GM21576 (cell line): Measurements from ENCODE around the gene SGK2.

Source experiments
- ATAC-seq: cut with Tn5 transposase; IDR thresholded peaks from one replicate; pipeline ENCODE4 v1.9.1; 2021; ENCODE audit warnings: mild to moderate bottlenecking, moderate library complexity; ENCODE audit not compliant: unreplicated experiment

Gene SGK2

DNA sequence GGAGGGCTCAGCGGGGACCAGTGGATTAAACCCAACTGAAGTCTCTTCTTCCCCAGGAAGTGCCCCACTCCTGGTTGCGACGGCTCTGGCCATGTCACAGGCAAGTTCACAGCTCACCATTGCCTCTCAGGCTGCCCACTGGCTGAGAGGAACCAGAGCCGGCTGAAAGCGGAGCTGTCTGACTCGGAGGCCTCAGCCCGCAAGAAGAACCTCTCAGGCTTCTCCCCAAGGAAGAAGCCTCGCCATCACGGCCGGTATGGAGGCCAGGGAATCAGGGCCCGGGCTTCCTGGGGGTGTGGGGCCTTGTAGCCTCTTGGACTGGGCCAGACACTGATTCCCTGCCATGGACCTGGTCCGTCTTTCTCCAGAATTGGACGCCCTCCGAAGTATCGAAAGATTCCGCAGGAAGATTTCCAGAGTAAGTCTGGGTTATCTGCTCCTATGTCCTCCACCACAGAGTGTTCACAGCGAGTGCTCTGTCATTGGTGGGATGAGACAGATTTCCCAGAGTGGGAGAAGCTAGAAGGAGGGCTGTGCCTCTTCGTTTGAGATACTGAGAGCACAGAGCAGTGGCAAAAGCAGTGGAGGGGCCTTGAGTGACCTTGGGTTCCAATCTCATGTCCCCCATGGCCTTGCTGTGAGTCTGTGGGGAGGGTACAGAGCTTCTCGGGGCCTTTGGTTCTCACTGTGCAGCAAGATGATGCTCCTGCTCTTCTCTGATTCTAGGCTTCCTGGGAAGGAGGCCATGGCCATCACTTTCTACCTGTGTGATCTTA is 22.6 kb upstream of the SGK2 start:
- no peak for ATAC-seq

DNA sequence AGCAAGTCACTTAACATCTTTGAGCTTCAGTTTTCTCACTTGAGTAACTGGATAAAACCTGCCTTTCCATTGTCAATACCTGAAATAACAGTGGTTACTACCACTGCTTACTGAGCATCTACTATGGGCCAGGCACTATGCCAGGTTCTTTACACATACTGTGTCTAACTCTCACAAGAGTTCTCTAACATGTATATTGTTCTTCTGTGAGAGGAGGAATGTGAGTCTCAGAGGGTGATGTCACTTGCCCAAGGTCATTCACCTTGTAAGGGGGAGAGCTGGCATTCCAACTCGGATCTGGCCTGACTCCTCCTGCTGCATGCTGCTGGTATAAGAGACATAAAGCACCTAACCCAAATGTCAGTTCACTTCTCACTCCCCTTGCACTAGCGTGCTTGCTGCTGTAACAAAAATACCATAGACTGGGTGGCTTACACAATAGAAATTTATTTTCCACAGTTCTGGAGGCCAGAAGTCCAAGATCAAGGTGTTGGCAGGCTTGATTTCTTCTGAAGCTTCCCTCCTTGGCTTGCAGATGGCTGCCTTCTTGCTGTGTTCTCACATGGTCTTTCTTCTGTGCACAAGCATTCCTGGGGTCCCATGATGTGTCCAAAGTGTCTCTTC is 21.9 kb upstream of the SGK2 start:
- ATAC-seq, result no peak

GRCh38 chr20:43537921-43538877 is 20.6 kb upstream of the SGK2 start:
- no peak for ATAC-seq

DNA sequence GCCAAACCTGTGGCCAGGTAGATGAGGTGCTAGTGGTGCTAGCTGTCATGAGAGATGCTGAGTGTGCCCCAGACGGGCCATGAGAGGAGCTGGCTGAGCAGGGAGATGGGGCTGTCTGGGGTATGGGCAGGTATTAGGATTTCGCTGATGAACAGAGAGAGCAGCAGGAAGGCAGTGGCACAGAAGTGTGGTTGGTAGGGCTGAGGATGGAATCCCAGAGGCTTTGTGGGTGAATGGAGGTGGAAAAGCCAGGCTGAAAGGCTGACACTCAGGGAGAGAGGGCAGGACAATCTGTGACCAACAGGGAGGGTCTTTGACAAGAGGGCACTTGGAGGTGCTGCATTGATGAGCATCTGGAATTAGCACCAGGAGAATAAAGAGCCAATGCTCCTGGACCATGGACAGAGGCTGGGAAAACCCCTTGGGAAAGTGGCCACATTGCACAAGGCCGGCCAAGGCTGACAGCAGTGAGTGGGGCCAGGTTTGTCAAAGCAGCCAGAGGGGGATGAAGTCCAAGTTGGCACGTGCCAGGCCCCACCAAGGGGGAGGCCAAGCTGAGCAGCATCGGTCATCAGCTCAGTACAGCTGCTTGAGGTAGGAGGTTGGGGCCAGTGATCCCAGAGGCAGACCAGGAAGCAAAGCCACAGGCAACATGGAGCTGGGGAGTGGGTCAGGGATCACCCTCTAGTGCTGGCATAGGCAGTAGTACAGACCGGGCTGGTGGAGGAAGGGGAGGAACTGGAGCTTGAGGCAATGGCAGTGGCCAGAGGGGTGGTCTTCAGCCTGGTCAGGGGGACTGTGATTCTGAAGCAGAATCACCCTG is 19.7 kb upstream of the SGK2 start:
- ATAC-seq, result no peak

DNA sequence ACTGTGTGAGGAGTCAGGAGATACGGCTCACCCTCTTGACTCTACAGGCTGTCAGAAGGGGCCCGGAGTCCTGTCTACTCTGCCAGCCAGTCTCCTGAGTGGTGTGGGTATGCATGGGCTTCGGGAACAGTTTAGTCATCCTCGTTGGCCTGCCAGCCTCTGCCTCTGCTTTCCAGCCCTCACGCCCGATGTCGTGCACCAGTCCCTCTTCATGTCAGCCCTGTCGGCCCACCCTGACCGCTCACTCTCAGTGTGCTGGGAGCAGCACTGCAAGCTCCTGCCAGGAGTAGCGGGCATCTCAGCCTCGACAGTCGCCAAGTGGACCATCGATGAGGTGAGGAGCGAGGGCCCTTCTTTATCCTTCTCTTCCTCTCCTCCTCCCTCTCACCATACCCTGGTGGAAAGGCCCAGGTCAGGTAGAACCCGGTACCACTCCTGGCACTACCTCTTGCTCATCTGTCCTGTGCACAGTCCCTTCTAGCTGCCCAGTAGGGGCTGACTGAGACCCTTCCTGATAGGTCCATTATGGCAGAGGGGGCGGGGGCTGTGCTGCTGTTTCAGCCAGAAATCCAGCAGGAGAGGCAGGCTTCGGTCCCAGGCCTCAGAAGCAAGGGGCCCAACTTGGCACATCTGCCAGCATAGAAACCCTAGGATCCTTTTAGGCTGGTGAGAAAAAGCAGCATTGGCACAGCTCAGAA is 18.7 kb upstream of the SGK2 start:
- no peak for ATAC-seq

DNA sequence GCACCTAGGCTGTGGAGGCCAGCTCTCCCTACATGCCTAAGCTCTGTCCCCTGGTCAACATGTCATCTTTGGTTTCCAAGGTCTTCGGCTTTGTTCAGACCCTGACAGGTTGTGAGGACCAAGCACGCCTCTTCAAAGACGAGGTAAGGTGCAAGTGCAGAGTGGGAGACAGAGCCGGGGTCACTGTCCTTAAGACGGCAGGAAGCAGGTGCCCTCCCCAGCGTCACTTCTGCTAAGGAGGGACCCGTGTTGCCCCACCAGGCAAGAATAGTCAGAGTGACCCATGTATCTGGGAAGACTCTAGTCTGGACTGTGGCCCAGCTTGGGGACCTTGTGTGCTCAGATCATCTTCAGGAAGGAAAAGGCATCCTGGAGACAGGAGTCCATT is 18.2 kb upstream of the SGK2 start:
- no peak for ATAC-seq

GRCh38 chr20:43541214-43541613 is 17.6 kb upstream of the SGK2 start:
- ATAC-seq, result no peak

DNA sequence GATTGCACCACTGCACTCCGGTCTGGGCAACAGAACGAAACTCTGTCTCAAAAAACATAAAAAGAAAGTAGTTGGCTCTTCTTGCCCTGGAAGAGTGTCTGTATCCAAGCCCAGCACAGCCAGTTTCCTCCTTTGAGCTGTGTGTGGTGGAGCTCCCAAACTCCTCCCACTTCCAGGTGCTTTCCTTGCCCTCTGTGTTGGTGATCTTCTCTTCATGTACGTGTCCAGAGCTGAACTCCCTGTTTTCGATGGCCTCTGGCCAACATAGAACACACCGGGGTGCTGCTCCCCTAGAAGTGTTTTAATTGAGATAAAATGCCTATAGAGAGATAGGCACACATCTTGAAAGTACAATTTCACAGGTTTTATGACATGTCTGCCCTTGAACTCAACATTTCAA is 16.7 kb upstream of the SGK2 start:
- ATAC-seq, result no peak

GRCh38 chr20:43542674-43543073 is 16.2 kb upstream of the SGK2 start:
- ATAC-seq, result no peak

DNA sequence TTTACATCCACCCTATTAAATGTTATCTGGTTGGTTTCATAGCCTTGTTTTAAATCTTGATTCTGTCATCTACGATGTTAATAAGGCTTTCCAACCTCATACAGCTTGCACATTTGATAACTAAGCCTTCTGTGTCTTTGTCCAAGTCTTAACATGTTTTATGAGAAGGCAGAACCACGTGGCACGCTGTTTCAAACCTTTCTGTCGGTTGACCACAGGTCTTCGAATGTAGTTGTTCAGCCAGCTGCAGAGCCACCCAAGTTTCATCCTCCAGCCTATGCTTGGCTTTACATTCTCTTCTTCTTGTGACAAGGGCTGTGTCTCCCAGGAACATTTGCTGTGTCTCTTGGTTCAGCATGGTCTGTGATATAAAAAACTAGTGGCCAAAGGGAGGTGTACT is 15.7 kb upstream of the SGK2 start:
- no peak for ATAC-seq

- ATAC-seq, result no peak
Measured at GRCh38 chr20:43544501-43544900, 14.3 kb upstream of the SGK2 start.

DNA sequence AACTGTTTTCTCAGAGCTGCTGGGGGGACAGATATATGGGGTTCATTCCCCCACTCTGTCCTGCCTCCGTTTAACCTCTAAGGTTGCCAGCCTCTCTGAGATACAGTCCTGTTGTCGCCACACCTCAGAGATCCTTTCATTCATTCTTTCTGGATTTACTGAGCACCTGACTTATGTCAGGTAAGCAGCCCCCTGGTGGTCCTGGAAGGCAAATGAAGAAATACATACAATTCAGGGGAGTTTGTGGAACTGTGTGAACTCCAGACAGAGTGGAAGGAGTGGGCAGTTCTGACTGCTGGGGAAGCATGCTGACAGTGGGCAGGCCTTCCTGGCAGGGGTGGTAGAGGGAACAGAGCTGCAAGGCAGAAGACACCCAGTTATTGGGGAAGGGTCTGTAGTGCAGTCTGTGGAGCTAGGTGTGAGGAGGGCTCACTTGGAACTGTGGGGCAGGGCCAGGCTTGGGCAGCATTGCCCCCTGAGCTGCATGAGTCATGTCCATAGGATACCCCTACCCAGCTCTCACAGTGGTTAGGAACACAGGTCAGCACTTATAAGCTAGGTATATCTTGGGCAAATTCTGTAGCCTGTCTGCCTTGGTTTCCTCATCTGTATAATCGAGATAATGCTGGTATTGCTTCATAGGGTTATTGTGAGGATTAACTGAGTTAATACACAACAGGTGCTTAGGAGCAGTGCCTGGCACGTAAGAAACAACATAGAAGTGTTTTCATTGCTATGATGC is 12.8 kb upstream of the SGK2 start:
- ATAC-seq, result no peak

- ATAC-seq, result no peak
Measured at GRCh38 chr20:43548273-43548880, 10.4 kb upstream of the SGK2 start.

- ATAC-seq, result no peak
Measured at GRCh38 chr20:43549416-43550065, 9.3 kb upstream of the SGK2 start.

- no peak for ATAC-seq
Measured at GRCh38 chr20:43550456-43550855, 8.4 kb upstream of the SGK2 start.

DNA sequence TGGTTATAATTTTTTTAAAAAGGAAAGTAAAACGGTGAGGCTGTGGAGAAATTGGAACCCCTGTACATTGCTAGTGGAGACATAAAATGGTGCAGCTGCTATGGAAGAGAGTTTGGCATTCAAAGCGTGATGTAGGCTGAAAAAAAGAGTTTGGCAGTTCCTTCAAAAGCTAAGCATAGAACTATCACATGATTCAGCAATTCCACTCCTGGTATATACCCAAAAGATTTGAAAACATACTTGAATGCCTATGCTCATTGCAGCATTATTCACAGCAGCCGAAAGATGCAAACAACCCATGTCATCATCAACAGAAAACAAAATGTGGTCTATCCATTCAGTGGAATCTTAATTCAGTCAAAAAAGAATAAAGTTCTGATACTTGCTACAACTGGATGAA is 4.5 kb upstream of the SGK2 start:
- no peak for ATAC-seq

DNA sequence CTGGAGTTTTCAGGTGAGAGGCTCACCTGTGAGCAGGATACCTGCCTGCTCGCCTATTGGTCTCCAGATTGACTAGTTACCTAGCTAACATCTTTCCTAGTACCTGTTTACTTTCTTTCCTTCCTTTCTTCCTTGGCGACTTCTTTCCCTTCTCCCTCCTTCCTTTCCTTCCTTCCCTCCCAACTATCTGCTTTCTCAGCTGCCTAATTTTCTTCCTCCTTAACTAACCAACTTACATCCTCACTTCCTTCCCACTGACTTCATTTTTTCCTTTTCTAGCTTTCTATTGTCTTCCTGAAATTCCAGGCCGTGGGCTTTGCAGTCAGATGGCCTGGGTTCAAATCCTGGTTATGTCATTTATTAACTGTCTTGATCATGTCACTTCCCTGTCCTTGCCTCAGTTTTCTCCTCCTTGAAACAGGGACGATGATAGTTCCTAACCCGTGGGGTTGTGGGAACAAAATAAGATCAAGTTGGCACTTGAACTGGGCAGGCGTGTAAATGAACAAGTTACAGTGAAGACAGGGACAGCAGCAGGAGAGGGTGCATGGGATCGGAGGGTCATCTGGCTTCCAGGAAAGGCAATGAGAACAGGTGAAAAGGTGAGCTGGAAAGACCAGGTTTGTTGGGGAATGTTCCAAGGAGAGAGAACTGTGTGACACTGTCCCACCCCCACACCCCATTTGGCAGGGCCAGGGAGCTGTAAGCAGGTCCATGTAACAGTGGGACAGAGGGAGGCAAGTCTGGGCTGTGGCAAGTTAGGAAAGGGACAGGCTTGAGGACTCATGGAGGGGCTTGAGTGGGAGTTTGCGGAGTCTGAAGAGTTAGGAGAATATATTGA is 540 bp downstream of the SGK2 start:
- ATAC-seq, result no peak

DNA sequence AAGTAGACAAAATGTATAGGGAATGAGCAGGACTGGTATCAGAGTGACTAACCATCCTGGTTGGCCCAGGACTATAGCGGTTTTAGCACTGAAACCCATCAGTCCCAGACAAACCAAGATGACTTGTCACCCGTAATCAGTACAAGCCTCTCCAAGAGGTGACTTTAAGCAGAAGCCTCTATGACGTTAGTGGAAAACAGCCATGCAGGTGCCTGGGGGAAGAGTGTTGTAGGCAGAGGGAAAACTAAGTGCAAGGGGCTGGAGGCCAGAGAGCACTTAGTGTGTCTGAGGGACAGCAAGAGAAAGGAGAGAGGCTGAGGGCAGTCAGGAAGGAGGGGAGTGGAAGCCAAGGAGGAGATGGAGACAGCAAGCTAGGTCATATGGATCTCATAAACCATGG is 2.1 kb downstream of the SGK2 start:
- ATAC-seq, result no peak
